Neural cell (in vitro differentiated cells): ENCODE results near the gene ZFP62. TPM values are rescaled to one million over a fixed set of nuclear protein-coding genes. Genes with fewer than 3 reads are reported as not detected.

Source experiments
- H2AFZ ChIP-seq: fragments of 200-600, 300-800 bp; sonication (generic), shearing (Covaris generic); 2 replicates; pipeline ENCODE4 v1.6.0; 2014; ENCODE audit warnings: low read depth, mild to moderate bottlenecking, antibody characterized with exemption, low read length, moderate library complexity
- H3F3A ChIP-seq: fragments of 200-600 bp; shearing (Covaris generic); 2 replicates; pipeline ENCODE4 v1.6.1; 2016; ENCODE audit warnings: mild to moderate bottlenecking, moderate library complexity, mixed read lengths, antibody characterized with exemption, low read length; ENCODE audit not compliant: insufficient read depth, poor library complexity, severe bottlenecking
- H3K27ac ChIP-seq: fragments of 200-600, 300-800 bp; sonication (generic), shearing (Covaris generic); 2 replicates; pipeline ENCODE4 v1.5.1; 2014; ENCODE audit warnings: mild to moderate bottlenecking, low read length, moderate library complexity
- H3K27me3 ChIP-seq: fragments of 300-800, 200-600 bp; sonication (generic), shearing (Covaris generic); 2 replicates; pipeline ENCODE4 v1.6.0; 2014; ENCODE audit warnings: mild to moderate bottlenecking, low read depth, low read length, moderate library complexity; ENCODE audit not compliant: insufficient read depth
- H3K36me3 ChIP-seq: fragments of 300-800, 200-600 bp; sonication (generic), shearing (Covaris generic); 2 replicates; pipeline ENCODE4 v1.5.1; 2014; ENCODE audit warnings: mild to moderate bottlenecking, antibody characterized with exemption, low read length, moderate library complexity; ENCODE audit not compliant: insufficient read depth
- H3K4me2 ChIP-seq: fragments of 300-800, 200-600 bp; sonication (generic), shearing (Covaris generic); 2 replicates; pipeline ENCODE4 v1.6.0; 2014; ENCODE audit warnings: mild to moderate bottlenecking, low read length
- H3K4me3 ChIP-seq: fragments of 300-800, 200-600 bp; sonication (generic), shearing (Covaris generic); 2 replicates; pipeline ENCODE4 v1.5.1; 2014; ENCODE audit warnings: mild to moderate bottlenecking, low read length, moderate library complexity
- H3K79me2 ChIP-seq: fragments of 200-600 bp; shearing (Covaris generic); replicated peaks from 2 replicates; pipeline ENCODE4 v1.6.0; 2014; ENCODE audit warnings: mild to moderate bottlenecking, low read length, moderate library complexity; ENCODE audit not compliant: insufficient read depth
- H3K9ac ChIP-seq: fragments of 300-800, 200-600 bp; sonication (generic), shearing (Covaris generic); 2 replicates; pipeline ENCODE4 v1.6.1; 2016; ENCODE audit warnings: mild to moderate bottlenecking, low read length, mixed read lengths
- H3K9me2 ChIP-seq: fragments of 200-600 bp; shearing (Covaris generic); 2 replicates; pipeline ENCODE4 v1.6.1; 2016; ENCODE audit warnings: mild to moderate bottlenecking, low read length, mixed read lengths; ENCODE audit not compliant: insufficient read depth
- H3K9me3 ChIP-seq: fragments of 200-600, 300-800 bp; sonication (generic), shearing (Covaris generic); 2 replicates; pipeline ENCODE4 v1.6.1; 2016; ENCODE audit warnings: mild to moderate bottlenecking, mixed run types, low read length, moderate library complexity, mixed read lengths
- H4K20me1 ChIP-seq: fragments of 200-600 bp; shearing (Covaris generic); 2 replicates; pipeline ENCODE4 v1.6.1; 2016; ENCODE audit warnings: mild to moderate bottlenecking, mixed run types; ENCODE audit not compliant: insufficient read depth
- CTCF ChIP-seq: fragments of 450-650 bp; IDR thresholded peaks from 2 replicates; pipeline ENCODE4 v1.5.1; 2014; ENCODE audit warnings: antibody characterized with exemption, mild to moderate bottlenecking, moderate library complexity; ENCODE audit not compliant: poor library complexity, severe bottlenecking
- EP300 ChIP-seq: fragments of 450-650 bp; conservative IDR thresholded peaks from 2 replicates; pipeline ENCODE4 v1.6.1; 2014; ENCODE audit warnings: antibody characterized with exemption, mild to moderate bottlenecking, moderate library complexity; ENCODE audit not compliant: poor library complexity, severe bottlenecking
- EZH2 ChIP-seq: fragments of 200-600, 300-800 bp; shearing (Covaris generic), sonication (generic); IDR thresholded peaks from 2 replicates; pipeline ENCODE4 v1.6.1; 2014; ENCODE audit warnings: antibody characterized with exemption, low read length, borderline replicate concordance, mild to moderate bottlenecking; ENCODE audit not compliant: insufficient read depth, poor library complexity, severe bottlenecking
- MXI1 ChIP-seq: fragments of 450-650 bp; conservative IDR thresholded peaks from 2 replicates; pipeline ENCODE4 v1.6.1; 2014; ENCODE audit warnings: antibody characterized with exemption, mild to moderate bottlenecking; ENCODE audit not compliant: poor library complexity, severe bottlenecking
- POLR2AphosphoS5 ChIP-seq: IDR thresholded peaks from 2 replicates; pipeline ENCODE4 v1.6.1; 2012
- RAD21 ChIP-seq: fragments of 450-650 bp; conservative IDR thresholded peaks from 2 replicates; pipeline ENCODE4 v1.6.1; 2014; ENCODE audit warnings: antibody characterized with exemption, mild to moderate bottlenecking, moderate library complexity
- REST ChIP-seq: IDR thresholded peaks from 2 replicates; pipeline ENCODE4 v1.6.1; 2012; ENCODE audit warnings: borderline replicate concordance
- SMC3 ChIP-seq: fragments of 450-650 bp; conservative IDR thresholded peaks from 2 replicates; pipeline ENCODE4 v1.6.1; 2014; ENCODE audit warnings: antibody characterized with exemption, mild to moderate bottlenecking, moderate library complexity; ENCODE audit not compliant: poor library complexity
- TAF1 ChIP-seq: IDR thresholded peaks from 2 replicates; pipeline ENCODE4 v1.6.1; 2012; ENCODE audit warnings: low read depth
- polyA plus RNA-seq: library from polyadenylated mRNA; depleted of rRNA; stranded (reverse); fragments of >200 nt; gene quantifications from 2 replicates; pipeline ENCODE4 v1.2.3, GENCODE V29; 2014

Gene ZFP62
- polyA plus RNA-seq, 1 donor from 2014 or later = 69.1 TPM

GRCh38 chr5:180853848-180854176, 7.3 kb downstream of the ZFP62 start:
- peaks cover 42% of the 10 kb centered on the region for H3K36me3 ChIP-seq

GRCh38 chr5:180853121-180853847, 7.8 kb downstream of the ZFP62 start:
- no peaks in the 10 kb centered on the region for H3K27me3 ChIP-seq
- H3K79me2 ChIP-seq = peaks cover 3% of the 10 kb centered on the region
- no peak overlapping the region for H3K9ac ChIP-seq
- peaks cover 11% of the 10 kb centered on the region for H3K9me3 ChIP-seq
- no peak overlapping the region for H3K27ac ChIP-seq
- no peaks in the 10 kb centered on the region for H3F3A ChIP-seq
- H3K4me3 ChIP-seq = no peak overlapping the region
- H4K20me1 ChIP-seq = no peaks in the 10 kb centered on the region
- H3K9me2 ChIP-seq = no peaks in the 10 kb centered on the region
- no peak overlapping the region for H3K4me2 ChIP-seq
- H2AFZ ChIP-seq = no peak overlapping the region
- peaks cover 42% of the 10 kb centered on the region for H3K36me3 ChIP-seq
- TF ChIP-seq POLR2AphosphoS5 (no peak), SMC3 (no peak), TAF1 (no peak), MXI1 (no peak), EZH2 (no peak), REST (no peak)

More at GRCh38 chr5:180853848-180854176, 7.3 kb downstream of the ZFP62 start:
- H3K9ac ChIP-seq = no peak overlapping the region
- H3K4me3 ChIP-seq = no peak overlapping the region
- H3K79me2 ChIP-seq = peaks cover 3% of the 10 kb centered on the region
- no peak overlapping the region for H2AFZ ChIP-seq
- H3F3A ChIP-seq = no peaks in the 10 kb centered on the region
- no peak overlapping the region for H3K4me2 ChIP-seq
- no peak for TF ChIP-seq EP300
- TF ChIP-seq MXI1 = no peak
- TF ChIP-seq RAD21 = no peak
- no peak for TF ChIP-seq REST
- TF ChIP-seq CTCF = no peak
- TF ChIP-seq TAF1 = no peak
- no peak for TF ChIP-seq EZH2
- no peak for TF ChIP-seq POLR2AphosphoS5
- TF ChIP-seq SMC3 = no peak
- no peaks in the 10 kb centered on the region for H3K9me2 ChIP-seq
- no peak overlapping the region for H3K27ac ChIP-seq
- H4K20me1 ChIP-seq = no peaks in the 10 kb centered on the region
- peaks cover 11% of the 10 kb centered on the region for H3K9me3 ChIP-seq
- no peaks in the 10 kb centered on the region for H3K27me3 ChIP-seq
